Fibroblast of lung (primary cell): ENCODE measurements around the gene CTNNA2. TPM values are rescaled to one million over a fixed set of nuclear protein-coding genes. Genes with fewer than 3 reads are reported as not detected.

Experiments used
- DNase-seq, 2 donors: peaks; one replicate each; pipeline versions ENCODE4 v3.0.0 to v3.0.0-alpha.2; 2010; ENCODE audit warnings: low read depth in 2 of 2
- H2AFZ ChIP-seq: 2 replicates; pipeline ENCODE4 v1.5.1; 2012; ENCODE audit warnings: low read length, control low read depth, inconsistent platforms
- H3K27ac ChIP-seq: 2 replicates; pipeline ENCODE4 v1.5.1; 2011; ENCODE audit warnings: low read length, control low read depth; ENCODE audit not compliant: insufficient read depth
- H3K27me3 ChIP-seq: 2 replicates; pipeline ENCODE4 v1.5.1; 2011; ENCODE audit warnings: mild to moderate bottlenecking, low read length; ENCODE audit not compliant: control insufficient read depth, insufficient read depth
- H3K36me3 ChIP-seq: 2 replicates; pipeline ENCODE4 v1.5.1; 2011; ENCODE audit warnings: low read length; ENCODE audit not compliant: control insufficient read depth, insufficient read depth
- H3K4me1 ChIP-seq: 2 replicates; pipeline ENCODE4 v1.5.1; 2011; ENCODE audit warnings: low read length; ENCODE audit not compliant: control insufficient read depth, insufficient read depth; ENCODE audit errors: extremely low read depth
- H3K4me2 ChIP-seq: 2 replicates; pipeline ENCODE4 v1.5.1; 2011; ENCODE audit warnings: low read length, control low read depth; ENCODE audit not compliant: insufficient read depth; ENCODE audit errors: extremely low read depth
- H3K4me3 ChIP-seq, 4 experiments: fragments of 200-600 bp in 1 of 4; sonication (generic) in 1 of 4; replicated peaks in 1 of 4; 2 replicates each; pipeline ENCODE4 v1.5.1; 2011 to 2016; ENCODE audit warnings: low read length in 4 of 4, low read depth in 3 of 4, mild to moderate bottlenecking in 3 of 4, control low read depth in 2 of 4, inconsistent platforms in 1 of 4, mixed read lengths in 1 of 4; ENCODE audit not compliant: insufficient read depth in 1 of 4; ENCODE audit errors: control extremely low read depth in 1 of 4
- H3K79me2 ChIP-seq: 2 replicates; pipeline ENCODE4 v1.5.1; 2012; ENCODE audit warnings: mild to moderate bottlenecking, low read length, inconsistent platforms; ENCODE audit not compliant: control insufficient read depth, insufficient read depth
- H3K9ac ChIP-seq: 2 replicates; pipeline ENCODE4 v1.5.1; 2011; ENCODE audit warnings: mild to moderate bottlenecking, low read length, control low read depth; ENCODE audit not compliant: insufficient read depth
- H3K9me3 ChIP-seq: 2 replicates; pipeline ENCODE4 v1.5.1; 2012; ENCODE audit warnings: low read depth, low read length; ENCODE audit not compliant: control insufficient read depth, insufficient read depth
- H4K20me1 ChIP-seq: 2 replicates; pipeline ENCODE4 v1.5.1; 2011; ENCODE audit warnings: low read length; ENCODE audit not compliant: control insufficient read depth, insufficient read depth; ENCODE audit errors: extremely low read depth
- EZH2 ChIP-seq: IDR thresholded peaks from 2 replicates; pipeline ENCODE4 v1.5.1; 2012; ENCODE audit warnings: low read length, control low read depth, mild to moderate bottlenecking; ENCODE audit errors: missing control alignments
- polyA plus RNA-seq, 2 donors: library from polyadenylated mRNA; depleted of rRNA in 1 of 2; stranded (reverse) in 1 of 2; unstranded in 1 of 2; fragments of >200 nt; gene quantifications; 2 replicates each; pipeline ENCODE4 v1.2.1, GENCODE V29; 2011 to 2012; ENCODE audit warnings: missing spikeins in 1 of 2
- total RNA-seq: library from RNA; depleted of rRNA; stranded (reverse); fragments of >200 nt; gene quantifications from 2 replicates; pipeline ENCODE4 v1.2.1, GENCODE V29; 2014
- TF ChIP-seq, protein P1 (sequence below), 2 donors: IDR thresholded peaks in 1 of 2; conservative IDR thresholded peaks in 1 of 2; 1 replicate in 1 of 2; 2 replicates in 1 of 2; pipeline ENCODE4 v1.5.1; 2011 to 2012; ENCODE audit warnings: low read length in 2 of 2, control low read depth in 1 of 2, inconsistent platforms in 1 of 2, low read depth in 1 of 2, mild to moderate bottlenecking in 1 of 2

Gene CTNNA2
- total and polyA plus RNA-seq, 2 donors (not counting 1 experiment from before 2014, with no cell fraction given) = not detected

DNA sequence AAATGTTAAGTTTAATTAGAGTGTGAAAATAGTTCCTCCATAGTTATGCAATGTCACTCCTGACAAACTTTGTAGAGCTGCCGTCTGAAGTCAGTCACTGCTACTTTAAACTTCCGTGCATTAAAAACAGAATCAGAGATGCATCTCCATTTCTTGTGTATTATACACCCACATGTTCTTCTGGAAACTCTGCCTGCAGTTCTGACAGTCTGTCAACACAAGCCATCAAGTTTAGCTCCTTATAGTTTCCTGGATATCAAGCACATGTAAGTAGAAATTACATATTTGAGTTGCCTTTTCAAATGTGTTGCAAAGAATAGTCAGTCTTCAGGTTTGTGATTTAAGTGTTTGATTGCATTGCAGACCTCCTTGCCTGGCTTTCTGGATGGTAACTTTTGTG lies 184.3 kb downstream of the CTNNA2 start:
- H3K9me3 ChIP-seq = no peaks in the 10 kb centered on the region
- TF ChIP-seq, protein P1, sequence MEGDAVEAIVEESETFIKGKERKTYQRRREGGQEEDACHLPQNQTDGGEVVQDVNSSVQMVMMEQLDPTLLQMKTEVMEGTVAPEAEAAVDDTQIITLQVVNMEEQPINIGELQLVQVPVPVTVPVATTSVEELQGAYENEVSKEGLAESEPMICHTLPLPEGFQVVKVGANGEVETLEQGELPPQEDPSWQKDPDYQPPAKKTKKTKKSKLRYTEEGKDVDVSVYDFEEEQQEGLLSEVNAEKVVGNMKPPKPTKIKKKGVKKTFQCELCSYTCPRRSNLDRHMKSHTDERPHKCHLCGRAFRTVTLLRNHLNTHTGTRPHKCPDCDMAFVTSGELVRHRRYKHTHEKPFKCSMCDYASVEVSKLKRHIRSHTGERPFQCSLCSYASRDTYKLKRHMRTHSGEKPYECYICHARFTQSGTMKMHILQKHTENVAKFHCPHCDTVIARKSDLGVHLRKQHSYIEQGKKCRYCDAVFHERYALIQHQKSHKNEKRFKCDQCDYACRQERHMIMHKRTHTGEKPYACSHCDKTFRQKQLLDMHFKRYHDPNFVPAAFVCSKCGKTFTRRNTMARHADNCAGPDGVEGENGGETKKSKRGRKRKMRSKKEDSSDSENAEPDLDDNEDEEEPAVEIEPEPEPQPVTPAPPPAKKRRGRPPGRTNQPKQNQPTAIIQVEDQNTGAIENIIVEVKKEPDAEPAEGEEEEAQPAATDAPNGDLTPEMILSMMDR (conservative IDR thresholded peaks at IDR 0.05 in 1 of 2, IDR thresholded peaks at IDR 0.05 in 1 of 2; ENCODE audit: low read depth in 1 of 2, low read length in 2 of 2) = no peak
- TF ChIP-seq EZH2 = no peak
- no peaks in the 10 kb centered on the region for H4K20me1 ChIP-seq
- no peaks in the 10 kb centered on the region for H3K27me3 ChIP-seq
- no peaks in the 10 kb centered on the region for H3K79me2 ChIP-seq
- no peak overlapping the region for H3K4me3 ChIP-seq
- H3K4me2 ChIP-seq = no peak overlapping the region
- no peak overlapping the region for H3K27ac ChIP-seq
- no peaks in the 10 kb centered on the region for H3K36me3 ChIP-seq
- no peak overlapping the region for H3K9ac ChIP-seq
- no peak for DNase-seq
- H2AFZ ChIP-seq = no peak overlapping the region
- H3K4me1 ChIP-seq = no peaks in the 10 kb centered on the region

DNA sequence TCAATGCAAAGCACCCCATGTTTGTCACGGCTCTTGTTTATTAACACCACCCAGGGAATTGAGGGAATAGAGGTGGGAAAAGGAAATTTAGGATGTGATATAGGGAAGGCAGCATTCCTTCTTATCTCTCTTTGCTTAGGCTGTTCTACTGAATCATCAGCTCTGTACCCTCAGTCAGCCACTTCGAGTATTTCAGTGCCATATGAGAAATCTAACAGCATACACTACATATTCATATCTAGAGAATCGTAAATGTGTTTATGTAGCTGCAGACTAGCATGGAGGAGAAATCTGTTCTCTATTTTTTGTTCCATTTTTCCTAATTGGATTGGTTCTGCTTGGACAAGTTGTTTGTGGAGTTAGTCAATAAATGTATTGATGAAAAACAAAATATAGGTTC lies 187.8 kb downstream of the CTNNA2 start:
- no peak overlapping the region for H3K4me2 ChIP-seq
- H2AFZ ChIP-seq = no peak overlapping the region
- DNase-seq = no peak
- H3K27ac ChIP-seq = no peak overlapping the region
- H3K27me3 ChIP-seq = no peaks in the 10 kb centered on the region
- TF ChIP-seq EZH2 = no peak
- H3K4me1 ChIP-seq = no peaks in the 10 kb centered on the region
- H3K9ac ChIP-seq = no peak overlapping the region
- no peak overlapping the region for H3K4me3 ChIP-seq
- H4K20me1 ChIP-seq = no peaks in the 10 kb centered on the region
- H3K79me2 ChIP-seq = no peaks in the 10 kb centered on the region
- no peaks in the 10 kb centered on the region for H3K9me3 ChIP-seq
- no peaks in the 10 kb centered on the region for H3K36me3 ChIP-seq

DNA sequence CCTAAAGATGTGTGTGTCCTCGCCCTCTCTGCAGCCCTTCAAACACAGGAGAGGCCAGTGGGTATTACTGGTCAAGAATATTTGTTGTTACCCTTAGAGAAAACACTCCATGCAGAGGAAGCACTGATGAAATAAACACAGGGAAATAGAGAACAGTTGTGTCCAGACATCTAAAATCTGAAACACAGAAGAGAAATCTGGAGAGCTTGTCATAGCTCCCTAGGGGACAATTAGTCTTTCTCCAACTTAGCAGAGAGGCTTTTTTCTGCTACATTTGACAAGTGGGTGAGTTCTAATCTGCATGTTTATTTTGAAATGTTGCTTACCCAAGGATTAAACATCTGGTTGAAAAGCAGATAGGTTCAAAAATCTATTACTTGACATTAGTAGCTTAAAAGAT lies 190.1 kb downstream of the CTNNA2 start:
- no peak for DNase-seq
- Histone ChIP-seq H3K4me3 (no peak overlapping the region), H3K9me3 (no peaks in the 10 kb centered on the region), H3K27me3 (no peaks in the 10 kb centered on the region), H4K20me1 (no peaks in the 10 kb centered on the region), H3K4me2 (no peak overlapping the region), H3K36me3 (no peaks in the 10 kb centered on the region), H2AFZ (no peak overlapping the region), H3K27ac (no peak overlapping the region), H3K4me1 (no peaks in the 10 kb centered on the region), H3K79me2 (no peaks in the 10 kb centered on the region), H3K9ac (no peak overlapping the region)
- TF ChIP-seq, protein P1 (conservative IDR thresholded peaks at IDR 0.05 in 1 of 2, IDR thresholded peaks at IDR 0.05 in 1 of 2; ENCODE audit: low read depth in 1 of 2, low read length in 2 of 2) = no peak
- TF ChIP-seq EZH2 = no peak
